AG09309 (cell line): ENCODE results near the gene PTPRN2.

Experiments used
- DNase-seq: peaks from one replicate; pipeline ENCODE4 v3.0.0-alpha.2; 2010; ENCODE audit warnings: low read depth
- H3K4me3 ChIP-seq: 2 replicates; pipeline ENCODE4 v1.5.1; 2011; ENCODE audit warnings: mild to moderate bottlenecking, low read depth, low read length, moderate library complexity; ENCODE audit not compliant: control insufficient read depth
- CTCF ChIP-seq: IDR thresholded peaks from 2 replicates; pipeline ENCODE4 v1.5.1; 2011; ENCODE audit warnings: mild to moderate bottlenecking, low read depth, low read length, inconsistent platforms; ENCODE audit not compliant: insufficient read depth, control insufficient read depth; ENCODE audit errors: missing control alignments

The PTPRN2 gene

GRCh38 chr7:158000160-158000559, 587.5 kb downstream of the PTPRN2 start:
- H3K4me3 ChIP-seq: no peak overlapping the region
- TF ChIP-seq CTCF: no peak
- DNase-seq: no peak

GRCh38 chr7:157998884-157999552, 588.6 kb downstream of the PTPRN2 start:
- H3K4me3 ChIP-seq: no peak overlapping the region
- TF ChIP-seq CTCF: no peak
- no peak for DNase-seq

DNA sequence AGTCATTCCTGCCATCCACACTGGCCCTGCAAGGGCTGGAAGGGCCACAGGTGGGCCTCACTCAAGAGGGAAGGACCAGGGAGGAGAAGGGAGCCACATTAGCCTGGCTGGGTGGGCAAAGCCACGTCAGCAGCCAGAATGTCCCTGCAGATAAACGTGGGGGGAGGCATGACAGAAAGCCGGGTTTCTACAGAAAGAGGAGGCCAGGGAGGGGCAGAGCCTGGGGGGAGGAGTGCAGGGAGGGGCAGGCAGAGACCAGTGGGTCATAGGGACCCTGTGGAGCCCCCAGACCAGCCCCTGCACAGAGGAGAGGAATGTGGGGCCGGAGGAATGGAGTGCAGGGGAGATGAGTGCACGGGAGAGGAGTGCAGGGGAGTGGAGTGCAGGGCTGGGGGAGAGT, 590.2 kb downstream of the PTPRN2 start:
- DNase-seq: no peak
- H3K4me3 ChIP-seq: no peak overlapping the region
- TF ChIP-seq CTCF: no peak

- no peak for TF ChIP-seq CTCF
- no peak for DNase-seq
- H3K4me3 ChIP-seq: no peak overlapping the region
Measured at GRCh38 chr7:157997080-157997440, 590.6 kb downstream of the PTPRN2 start.

GRCh38 chr7:157996359-157997079, 591.1 kb downstream of the PTPRN2 start:
- DNase-seq: no peak
- TF ChIP-seq CTCF: no peak
- no peak overlapping the region for H3K4me3 ChIP-seq

GRCh38 chr7:157995815-157996214, 591.8 kb downstream of the PTPRN2 start:
- TF ChIP-seq CTCF: no peak
- H3K4me3 ChIP-seq: no peak overlapping the region

GRCh38 chr7:157994319-157994718, 593.3 kb downstream of the PTPRN2 start:
- DNase-seq: no peak
- no peak overlapping the region for H3K4me3 ChIP-seq
- no peak for TF ChIP-seq CTCF

More at GRCh38 chr7:157995815-157996214, 591.8 kb downstream of the PTPRN2 start:
- no peak for DNase-seq
